ENCODE data around the gene STN1.

The STN1 gene

GRCh38 chr10:103918053-103918846, at the start of gene STN1:
TSS of gene STN1 (minus strand) at chr10:103918184. CDS start at chr10:103917594, 590 bp downstream.
- no peak for TF ChIP-seq GATA1 (IDR thresholded peaks at IDR 0.05; ENCODE audit: low read depth, low read length)
- peak; percentile 87 for TF ChIP-seq POLR2A (IDR thresholded peaks at IDR 0.05; ENCODE audit: low read length)
- peak; percentile 97 to 98 for DNase-seq

GRCh38 chr10:103967448-103968071, 49.6 kb upstream of the STN1 start:
- TF ChIP-seq GATA1 (IDR thresholded peaks at IDR 0.05; ENCODE audit: low read depth, low read length), result no peak
- no peak for TF ChIP-seq POLR2A (IDR thresholded peaks at IDR 0.05; ENCODE audit: low read length)
- peak; percentile 67 to 80 for DNase-seq

- no peak for TF ChIP-seq GATA1 (IDR thresholded peaks at IDR 0.05; ENCODE audit: low read depth, low read length)
- TF ChIP-seq POLR2A (IDR thresholded peaks at IDR 0.05; ENCODE audit: low read length), result peak; percentile 94
- DNase-seq, result peak; percentile 90 to 94
Measured at GRCh38 chr10:103966671-103967447, 48.9 kb upstream of the STN1 start, which contains the start of gene SLK. TSS of gene SLK (plus strand) at chr10:103967140. CDS start at chr10:103967746, 606 bp downstream.

GRCh38 chr10:103960103-103960502, 42.1 kb upstream of the STN1 start:
- TF ChIP-seq POLR2A (IDR thresholded peaks at IDR 0.05; ENCODE audit: low read length) (no peak), GATA1 (IDR thresholded peaks at IDR 0.05; ENCODE audit: low read depth, low read length) (no peak)
- DNase-seq, result no peak

- TF ChIP-seq POLR2A (IDR thresholded peaks at IDR 0.05; ENCODE audit: low read length) (no peak), GATA1 (IDR thresholded peaks at IDR 0.05; ENCODE audit: low read depth, low read length) (no peak)
- DNase-seq, result no peak
Measured at GRCh38 chr10:103958996-103959395, 41.0 kb upstream of the STN1 start.

GRCh38 chr10:103954543-103954942, 36.6 kb upstream of the STN1 start:
- no peak for TF ChIP-seq POLR2A (IDR thresholded peaks at IDR 0.05; ENCODE audit: low read length)
- no peak for TF ChIP-seq GATA1 (IDR thresholded peaks at IDR 0.05; ENCODE audit: low read depth, low read length)
- DNase-seq, result no peak

- no peak for DNase-seq
Measured at GRCh38 chr10:103951942-103952341, 34.0 kb upstream of the STN1 start.

GRCh38 chr10:103951183-103951582, 33.2 kb upstream of the STN1 start:
- DNase-seq, result no peak

More at GRCh38 chr10:103951942-103952341, 34.0 kb upstream of the STN1 start:
- TF ChIP-seq GATA1 (IDR thresholded peaks at IDR 0.05; ENCODE audit: low read depth, low read length) (no peak), POLR2A (IDR thresholded peaks at IDR 0.05; ENCODE audit: low read length) (no peak)

GRCh38 chr10:103949728-103950127, 31.7 kb upstream of the STN1 start:
- TF ChIP-seq GATA1 (IDR thresholded peaks at IDR 0.05; ENCODE audit: low read depth, low read length) (no peak), POLR2A (IDR thresholded peaks at IDR 0.05; ENCODE audit: low read length) (no peak)
- DNase-seq, result no peak

More at GRCh38 chr10:103951183-103951582, 33.2 kb upstream of the STN1 start:
- TF ChIP-seq GATA1 (IDR thresholded peaks at IDR 0.05; ENCODE audit: low read depth, low read length) (no peak), POLR2A (IDR thresholded peaks at IDR 0.05; ENCODE audit: low read length) (no peak)

- DNase-seq, result no peak
Measured at GRCh38 chr10:103947799-103948516, 30.0 kb upstream of the STN1 start.

GRCh38 chr10:103942866-103943265, 24.9 kb upstream of the STN1 start:
- DNase-seq, result no peak
- TF ChIP-seq GATA1 (IDR thresholded peaks at IDR 0.05; ENCODE audit: low read depth, low read length) (no peak), POLR2A (IDR thresholded peaks at IDR 0.05; ENCODE audit: low read length) (no peak)

More at GRCh38 chr10:103947799-103948516, 30.0 kb upstream of the STN1 start:
- no peak for TF ChIP-seq POLR2A (IDR thresholded peaks at IDR 0.05; ENCODE audit: low read length)
- no peak for TF ChIP-seq GATA1 (IDR thresholded peaks at IDR 0.05; ENCODE audit: low read depth, low read length)

GRCh38 chr10:103941801-103942200, 23.8 kb upstream of the STN1 start:
- no peak for TF ChIP-seq POLR2A (IDR thresholded peaks at IDR 0.05; ENCODE audit: low read length)
- TF ChIP-seq GATA1 (IDR thresholded peaks at IDR 0.05; ENCODE audit: low read depth, low read length), result no peak
- DNase-seq, result no peak

GRCh38 chr10:103939522-103939921, 21.5 kb upstream of the STN1 start:
- no peak for DNase-seq
- TF ChIP-seq GATA1 (IDR thresholded peaks at IDR 0.05; ENCODE audit: low read depth, low read length), result no peak
- TF ChIP-seq POLR2A (IDR thresholded peaks at IDR 0.05; ENCODE audit: low read length), result no peak

Measured in erythroblast (primary cell).